IMR-90 (cell line): ENCODE data around the gene DDX31. TPM values are rescaled to one million over a fixed set of nuclear protein-coding genes. Genes with fewer than 3 reads are reported as not detected.

Experiments
- ATAC-seq: fragments of 200-7000 bp; cut with Tn5 transposase; 2 replicates; pipeline ENCODE4 v1.9.1; 2020; ENCODE audit warnings: low read depth, mild to moderate bottlenecking, moderate library complexity
- BruUV-seq: library from RNA; stranded (reverse); fragments of 400-500 nt; replicated peaks from 2 replicates; lab custom pipeline; 2021; lab: Mats Ljungman, UMichigan
- CTCF ChIA-PET: fragments of 300-600 bp; formaldehyde crosslinking; extraction: SDS; loops from one replicate; lab custom pipeline; 2021; ENCODE audit warnings: antibody characterized with exemption; lab: Yijun Ruan, JAX
- POLR2A ChIA-PET: fragments of 300-600 bp; sonication (Branson Sonifier 250); formaldehyde crosslinking; loops from one replicate; lab custom pipeline; 2022; ENCODE audit warnings: antibody characterized with exemption; ENCODE audit not compliant: unreplicated experiment; lab: Charles Lee
- DNase-seq: peaks from one replicate; pipeline ENCODE4 v3.0.0; 2013
- H2AFZ ChIP-seq: replicated peaks from 2 replicates; pipeline ENCODE3; 2013; ENCODE audit warnings: low read length, mild to moderate bottlenecking; ENCODE audit not compliant: poor library complexity
- H2AK5ac ChIP-seq: 2 replicates; pipeline ENCODE4 v1.6.1; 2013; ENCODE audit warnings: low read depth, low read length, inconsistent platforms
- H2AK9ac ChIP-seq: replicated peaks from 2 replicates; pipeline ENCODE3; 2013; ENCODE audit warnings: mild to moderate bottlenecking, low read depth, low read length, moderate library complexity; ENCODE audit not compliant: poor library complexity
- H2BK120ac ChIP-seq: 2 replicates; pipeline ENCODE4 v1.6.1; 2013; ENCODE audit warnings: low read depth, low read length, inconsistent platforms
- H2BK15ac ChIP-seq: 3 replicates; pipeline ENCODE4 v1.6.1; 2013; ENCODE audit warnings: low read depth, low read length, inconsistent platforms
- H2BK20ac ChIP-seq: 2 replicates; pipeline ENCODE4 v1.6.1; 2013; ENCODE audit warnings: low read depth, mild to moderate bottlenecking, inconsistent platforms, low read length, moderate library complexity
- H2BK5ac ChIP-seq: 2 replicates; pipeline ENCODE4 v1.6.1; 2013; ENCODE audit warnings: mild to moderate bottlenecking, low read depth, low read length, inconsistent platforms; ENCODE audit not compliant: poor library complexity, severe bottlenecking
- H3K14ac ChIP-seq: replicated peaks from 2 replicates; pipeline ENCODE4 v1.6.1; 2013; ENCODE audit warnings: low read depth, low read length, inconsistent platforms
- H3K18ac ChIP-seq: 2 replicates; pipeline ENCODE4 v1.6.1; 2013; ENCODE audit warnings: low read depth, low read length, control low read depth
- H3K23ac ChIP-seq: 2 replicates; pipeline ENCODE4 v1.6.1; 2013; ENCODE audit warnings: low read depth, low read length, inconsistent platforms
- H3K27ac ChIP-seq: 2 replicates; pipeline ENCODE4 v1.5.1; 2013; ENCODE audit warnings: mild to moderate bottlenecking, control low read depth, low read length; ENCODE audit not compliant: insufficient read depth
- H3K27me3 ChIP-seq: 2 replicates; pipeline ENCODE4 v1.6.1; 2013; ENCODE audit warnings: low read length; ENCODE audit not compliant: control insufficient read depth, insufficient read depth
- H3K36me3 ChIP-seq: 2 replicates; pipeline ENCODE4 v1.6.1; 2013; ENCODE audit warnings: low read length, mixed read lengths; ENCODE audit not compliant: control insufficient read depth, insufficient read depth
- H3K4ac ChIP-seq: 2 replicates; pipeline ENCODE4 v1.6.1; 2013; ENCODE audit warnings: low read depth, low read length, inconsistent platforms
- H3K4me1 ChIP-seq: 2 replicates; pipeline ENCODE4 v1.6.1; 2013; ENCODE audit warnings: low read length, mixed read lengths; ENCODE audit not compliant: control insufficient read depth, insufficient read depth
- H3K4me2 ChIP-seq: 2 replicates; pipeline ENCODE4 v1.6.1; 2013; ENCODE audit warnings: low read depth, mild to moderate bottlenecking, control low read depth, low read length, moderate library complexity
- H3K4me3 ChIP-seq: 2 replicates; pipeline ENCODE4 v1.5.1; 2013; ENCODE audit warnings: low read depth, mild to moderate bottlenecking, control low read depth, low read length, moderate library complexity; ENCODE audit not compliant: insufficient read depth
- H3K56ac ChIP-seq: 2 replicates; pipeline ENCODE4 v1.6.1; 2013; ENCODE audit warnings: low read length, inconsistent platforms; ENCODE audit not compliant: insufficient read depth; ENCODE audit errors: extremely low read depth
- H3K79me1 ChIP-seq, 2 experiments: 2 replicates each; pipeline ENCODE4 v1.6.1; 2013; ENCODE audit warnings: low read length in 2 of 2, inconsistent platforms in 1 of 2, low read depth in 1 of 2
- H3K9ac ChIP-seq: 2 replicates; pipeline ENCODE4 v1.6.1; 2013; ENCODE audit warnings: low read depth, low read length, control low read depth
- H3K9me1 ChIP-seq: 2 replicates; pipeline ENCODE4 v1.6.1; 2013; ENCODE audit warnings: low read length, inconsistent platforms; ENCODE audit not compliant: insufficient read depth
- H3K9me3 ChIP-seq: 2 replicates; pipeline ENCODE4 v1.6.1; 2013; ENCODE audit warnings: low read length; ENCODE audit not compliant: control insufficient read depth, insufficient read depth
- H4K20me1 ChIP-seq: 2 replicates; pipeline ENCODE4 v1.6.1; 2013; ENCODE audit warnings: low read length, inconsistent platforms; ENCODE audit not compliant: insufficient read depth
- H4K5ac ChIP-seq: 2 replicates; pipeline ENCODE4 v1.6.1; 2013; ENCODE audit warnings: mild to moderate bottlenecking, low read depth, low read length, control low read depth
- H4K8ac ChIP-seq, 2 experiments: 2 replicates each; pipeline ENCODE4 v1.6.1; 2013; ENCODE audit warnings: low read depth in 2 of 2, low read length in 2 of 2, control low read depth in 1 of 2, inconsistent platforms in 1 of 2
- H4K91ac ChIP-seq: 2 replicates; pipeline ENCODE4 v1.6.1; 2013; ENCODE audit warnings: low read depth, low read length, inconsistent platforms; ENCODE audit not compliant: insufficient read depth
- BHLHE40 ChIP-seq: fragments of 150-350 bp; IDR thresholded peaks from 2 replicates; pipeline ENCODE4 v1.6.1; 2016; ENCODE audit warnings: mild to moderate bottlenecking, low read depth, low read length
- CEBPB ChIP-seq: IDR thresholded peaks from 2 replicates; pipeline ENCODE4 v1.6.1; 2012; ENCODE audit warnings: low read depth, low read length, improper control_type of control experiment
- CTCF ChIP-seq: conservative IDR thresholded peaks from 2 replicates; pipeline ENCODE4 v1.5.1; 2012; ENCODE audit warnings: mild to moderate bottlenecking, low read depth, low read length, improper control_type of control experiment
- ELK1 ChIP-seq: fragments of 150-350 bp; IDR thresholded peaks from 2 replicates; pipeline ENCODE4 v1.6.1; 2016; ENCODE audit warnings: low read depth, mild to moderate bottlenecking, low read length, moderate library complexity, borderline replicate concordance
- FOS ChIP-seq: fragments of 150-350 bp; IDR thresholded peaks from 2 replicates; pipeline ENCODE4 v1.6.1; 2016; ENCODE audit warnings: low read depth, low read length
- MAFK ChIP-seq: IDR thresholded peaks from 2 replicates; pipeline ENCODE4 v1.6.1; 2012; ENCODE audit warnings: low read depth, low read length, improper control_type of control experiment
- MAZ ChIP-seq: IDR thresholded peaks from 2 replicates; pipeline ENCODE4 v1.6.1; 2012; ENCODE audit warnings: low read depth, mild to moderate bottlenecking, low read length, improper control_type of control experiment, moderate library complexity, borderline replicate concordance
- MXI1 ChIP-seq: IDR thresholded peaks from 2 replicates; pipeline ENCODE4 v1.6.1; 2012; ENCODE audit warnings: low read depth, mild to moderate bottlenecking, low read length, moderate library complexity, borderline replicate concordance
- NFE2L2 ChIP-seq: fragments of 150-350 bp; IDR thresholded peaks from 2 replicates; pipeline ENCODE4 v1.6.1; 2016; ENCODE audit warnings: low read depth, mild to moderate bottlenecking, low read length
- POLR2A ChIP-seq: IDR thresholded peaks from 2 replicates; pipeline ENCODE4 v1.6.1; 2012; ENCODE audit warnings: mild to moderate bottlenecking, low read depth, low read length
- RAD21 ChIP-seq: IDR thresholded peaks from 2 replicates; pipeline ENCODE4 v1.6.1; 2012; ENCODE audit warnings: low read length, improper control_type of control experiment
- RCOR1 ChIP-seq: IDR thresholded peaks from 2 replicates; pipeline ENCODE4 v1.6.1; 2012; ENCODE audit warnings: mild to moderate bottlenecking, low read length, improper control_type of control experiment; ENCODE audit not compliant: insufficient replicate concordance
- RFX5 ChIP-seq: IDR thresholded peaks from 2 replicates; pipeline ENCODE4 v1.8.0; 2012; ENCODE audit warnings: low read depth, mild to moderate bottlenecking, low read length, moderate library complexity
- SMC3 ChIP-seq: fragments of 150-350 bp; IDR thresholded peaks from 2 replicates; pipeline ENCODE4 v1.6.1; 2016; ENCODE audit warnings: low read depth, mild to moderate bottlenecking, antibody characterized with exemption, low read length, moderate library complexity
- whole genome bisulfite sequencing, 2 experiments: methylation state at CpG; one replicate each; pipeline versions ENCODE4 v1.1.5 to v1.1.7; 2013; ENCODE audit warnings: missing lambda C conversion rate in 2 of 2; ENCODE audit not compliant: insufficient read length in 1 of 2; ENCODE audit errors: extremely low coverage in 2 of 2; 5-methylcytosine and 5-hydroxymethylcytosine counted together
- dilution Hi-C: fragments of 300-500 bp; cut with HindIII; formaldehyde crosslinking; loops from one replicate; pipeline ENCODE4 v1.14.3; 2018; ENCODE audit warnings: low sequenced_read_pairs; ENCODE audit not compliant: unreplicated experiment
- in situ Hi-C: fragments of 300-500 bp; cut with MboI; formaldehyde crosslinking; loops from 3 replicates; pipeline ENCODE4 v1.14.3; 2019; ENCODE audit warnings: low sequenced_read_pairs, inconsistent platforms, mixed read lengths
- intact Hi-C: fragments of 100-400 bp; cut with micrococcal nuclease; formaldehyde crosslinking; loops from 2 replicates; pipeline ENCODE4 v1.10.0; 2022
- polyA plus RNA-seq, 3 experiments: library from polyadenylated mRNA; depleted of rRNA; stranded (reverse); fragments of >200 nt; gene quantifications; 2 replicates each; pipeline ENCODE4 v1.2.3, GENCODE V29; 2012; ENCODE audit warnings: low replicate concordance in 1 of 3
- total RNA-seq: library from RNA; depleted of rRNA; stranded (reverse); fragments of >200 nt; gene quantifications from 2 replicates; pipeline ENCODE4 v1.2.3, GENCODE V29; 2012

The DDX31 gene
- total and polyA plus RNA-seq, 2 of the 4 experiments (the other 2 are of a cell fraction) = 10.7 to 14.0 TPM

GRCh38 chr9:132588501-132589147, 81.2 kb downstream of the DDX31 start (continued):
- no peak for TF ChIP-seq BHLHE40
- no peak for TF ChIP-seq RFX5
- no peak for TF ChIP-seq RAD21

GRCh38 chr9:132588098-132588497, 81.7 kb downstream of the DDX31 start:
- H4K5ac ChIP-seq = no peak overlapping the region
- H3K9me1 ChIP-seq = no peaks in the 10 kb centered on the region; the same call in 1 of the 2 replicates
- CTCF ChIA-PET = no interaction called here
- H4K20me1 ChIP-seq = peaks cover 49% of the 10 kb centered on the region
- no peak overlapping the region for H3K4me3 ChIP-seq
- peaks cover 2% of the 10 kb centered on the region for H3K9me3 ChIP-seq
- H3K9ac ChIP-seq = no peak overlapping the region
- no peaks in the 10 kb centered on the region for H3K79me1 ChIP-seq
- dilution Hi-C loops (no loop called here), intact Hi-C loops (no loop called here), in situ Hi-C loops (no loop called here)
- H3K4me2 ChIP-seq = no peak overlapping the region
- H2BK15ac ChIP-seq = no peak overlapping the region
- no peak overlapping the region for H3K4ac ChIP-seq
- no peak overlapping the region for H3K27ac ChIP-seq
- no peak overlapping the region for H2AK5ac ChIP-seq
- H2BK5ac ChIP-seq = no peak overlapping the region
- no peak for DNase-seq
- peak overlapping the region; percentile 19 for H2AK9ac ChIP-seq
- ATAC-seq = no peak
- H2BK120ac ChIP-seq = no peak overlapping the region
- no peak for TF ChIP-seq RFX5
- TF ChIP-seq CTCF = no peak
- no peak for TF ChIP-seq RCOR1
- no peak for TF ChIP-seq POLR2A
- no peak for TF ChIP-seq SMC3
- no peak for TF ChIP-seq FOS
- no peak for TF ChIP-seq MAFK
- TF ChIP-seq NFE2L2 = no peak
- TF ChIP-seq CEBPB = no peak
- TF ChIP-seq MAZ = no peak
- no peak for TF ChIP-seq MXI1
- no peak for TF ChIP-seq BHLHE40
- no peak for TF ChIP-seq ELK1
- POLR2A ChIA-PET = no interaction called here
- WGBS, 2 experiments = no CpG with 5 or more reads among the region's 12 CpGs
- H3K27me3 ChIP-seq = peaks cover 89% of the 10 kb centered on the region
- H4K8ac ChIP-seq = no peak overlapping the region
- no peaks in the 10 kb centered on the region for H3K36me3 ChIP-seq
- no peak overlapping the region for H4K91ac ChIP-seq
- H2BK20ac ChIP-seq = no peak overlapping the region
- H3K14ac ChIP-seq = no peak overlapping the region
- no TSS peak for BruUV-seq
- no peaks in the 10 kb centered on the region; the same call in 1 of the 2 replicates for H3K4me1 ChIP-seq
- 0 out of 2 replicates have a peak overlapping the region, but pooled peaks have one; percentile 63 for H3K23ac ChIP-seq
- no peak overlapping the region for H2AFZ ChIP-seq
- H3K56ac ChIP-seq = no peak overlapping the region
- H3K18ac ChIP-seq = no peak overlapping the region
